Embryonic facial prominence (tissue), 1 donor: ENCODE measurements around the gene PLPPR3.

ENCODE experiments used
- DNase-seq: peaks from one replicate; pipeline ENCODE4 v3.0.0-alpha.2; 2016; ENCODE audit errors: extremely low spot score

Gene PLPPR3

GRCh38 chr19:808423-808775 lies 13.4 kb downstream of the PLPPR3 start:
- DNase-seq: no peak

- no peak for DNase-seq
Observed at GRCh38 chr19:807627-808422, 13.9 kb downstream of the PLPPR3 start.

- no peak for DNase-seq
Observed at GRCh38 chr19:806815-807421, 14.8 kb downstream of the PLPPR3 start.

- no peak for DNase-seq
Observed at GRCh38 chr19:805600-806550, 15.9 kb downstream of the PLPPR3 start.

- no peak for DNase-seq
Observed at GRCh38 chr19:805166-805551, 16.6 kb downstream of the PLPPR3 start.

- no peak for DNase-seq
Observed at GRCh38 chr19:804419-805165, 17.2 kb downstream of the PLPPR3 start.

- DNase-seq: no peak
Observed at GRCh38 chr19:803686-804418, 17.9 kb downstream of the PLPPR3 start.

- peak; percentile 2 for DNase-seq
Observed at GRCh38 chr19:803099-803561, 18.6 kb downstream of the PLPPR3 start.

- no peak for DNase-seq
Observed at GRCh38 chr19:802498-803098, 19.2 kb downstream of the PLPPR3 start.

GRCh38 chr19:801861-802497 lies 19.8 kb downstream of the PLPPR3 start:
- no peak for DNase-seq

- DNase-seq: no peak
Observed at GRCh38 chr19:801030-801860, 20.5 kb downstream of the PLPPR3 start.

GRCh38 chr19:800360-801029 lies 21.3 kb downstream of the PLPPR3 start:
- DNase-seq: no peak

- DNase-seq: no peak
Observed at GRCh38 chr19:799076-799881, 22.5 kb downstream of the PLPPR3 start.

GRCh38 chr19:798415-799075 lies 23.2 kb downstream of the PLPPR3 start:
- DNase-seq: no peak

- DNase-seq: peak; percentile 76
Observed at GRCh38 chr19:797528-798414, 24.0 kb downstream of the PLPPR3 start.
